ENCODE data around the gene RNASEL.

DNA sequence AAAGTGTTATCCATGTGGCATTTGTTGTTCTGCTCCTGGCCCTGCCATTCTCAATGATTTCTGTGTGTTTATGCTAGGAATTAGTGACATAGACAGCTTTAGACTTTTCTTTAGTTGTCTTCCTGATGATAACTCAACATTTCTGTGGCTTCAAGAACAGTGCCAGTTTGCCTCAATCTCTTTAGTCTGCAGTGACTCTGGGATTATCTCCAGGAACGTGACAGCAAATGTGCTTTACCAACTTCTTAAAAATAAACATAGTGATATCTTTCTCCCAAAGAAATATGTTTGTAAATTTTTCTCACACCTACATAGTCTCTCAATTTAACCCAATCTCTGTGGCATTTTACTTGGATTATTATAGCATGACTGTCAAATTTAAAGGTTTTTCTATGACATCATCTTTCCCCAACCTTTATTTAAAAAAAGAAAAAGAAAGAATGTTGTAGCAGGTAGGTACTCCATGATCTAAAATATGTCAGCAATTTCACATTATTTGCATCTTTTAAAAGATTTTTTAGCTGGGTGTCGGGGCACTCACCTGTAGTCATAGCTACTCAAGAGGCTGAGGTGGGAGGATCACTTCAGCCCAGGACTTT, 24.6 kb downstream of the RNASEL start:
- TF ChIP-seq, protein P1, sequence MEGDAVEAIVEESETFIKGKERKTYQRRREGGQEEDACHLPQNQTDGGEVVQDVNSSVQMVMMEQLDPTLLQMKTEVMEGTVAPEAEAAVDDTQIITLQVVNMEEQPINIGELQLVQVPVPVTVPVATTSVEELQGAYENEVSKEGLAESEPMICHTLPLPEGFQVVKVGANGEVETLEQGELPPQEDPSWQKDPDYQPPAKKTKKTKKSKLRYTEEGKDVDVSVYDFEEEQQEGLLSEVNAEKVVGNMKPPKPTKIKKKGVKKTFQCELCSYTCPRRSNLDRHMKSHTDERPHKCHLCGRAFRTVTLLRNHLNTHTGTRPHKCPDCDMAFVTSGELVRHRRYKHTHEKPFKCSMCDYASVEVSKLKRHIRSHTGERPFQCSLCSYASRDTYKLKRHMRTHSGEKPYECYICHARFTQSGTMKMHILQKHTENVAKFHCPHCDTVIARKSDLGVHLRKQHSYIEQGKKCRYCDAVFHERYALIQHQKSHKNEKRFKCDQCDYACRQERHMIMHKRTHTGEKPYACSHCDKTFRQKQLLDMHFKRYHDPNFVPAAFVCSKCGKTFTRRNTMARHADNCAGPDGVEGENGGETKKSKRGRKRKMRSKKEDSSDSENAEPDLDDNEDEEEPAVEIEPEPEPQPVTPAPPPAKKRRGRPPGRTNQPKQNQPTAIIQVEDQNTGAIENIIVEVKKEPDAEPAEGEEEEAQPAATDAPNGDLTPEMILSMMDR (conservative IDR thresholded peaks at IDR 0.05; ENCODE audit: low read depth in 2 of 2) = no peak
- TF ChIP-seq EZH2phosphoT487 (IDR thresholded peaks at IDR 0.05; ENCODE audit: unreplicated experiment) (no peak), EZH2 (IDR thresholded peaks at IDR 0.05; ENCODE audit: low read depth, unreplicated experiment) (no peak), POLR2AphosphoS5 (IDR thresholded peaks at IDR 0.05; ENCODE audit: low read depth) (no peak), CREB1 (CRISPR knock-in tag; IDR thresholded peaks at IDR 0.05; ENCODE audit: low read depth) (no peak)
- TF ChIP-seq, protein P2, sequence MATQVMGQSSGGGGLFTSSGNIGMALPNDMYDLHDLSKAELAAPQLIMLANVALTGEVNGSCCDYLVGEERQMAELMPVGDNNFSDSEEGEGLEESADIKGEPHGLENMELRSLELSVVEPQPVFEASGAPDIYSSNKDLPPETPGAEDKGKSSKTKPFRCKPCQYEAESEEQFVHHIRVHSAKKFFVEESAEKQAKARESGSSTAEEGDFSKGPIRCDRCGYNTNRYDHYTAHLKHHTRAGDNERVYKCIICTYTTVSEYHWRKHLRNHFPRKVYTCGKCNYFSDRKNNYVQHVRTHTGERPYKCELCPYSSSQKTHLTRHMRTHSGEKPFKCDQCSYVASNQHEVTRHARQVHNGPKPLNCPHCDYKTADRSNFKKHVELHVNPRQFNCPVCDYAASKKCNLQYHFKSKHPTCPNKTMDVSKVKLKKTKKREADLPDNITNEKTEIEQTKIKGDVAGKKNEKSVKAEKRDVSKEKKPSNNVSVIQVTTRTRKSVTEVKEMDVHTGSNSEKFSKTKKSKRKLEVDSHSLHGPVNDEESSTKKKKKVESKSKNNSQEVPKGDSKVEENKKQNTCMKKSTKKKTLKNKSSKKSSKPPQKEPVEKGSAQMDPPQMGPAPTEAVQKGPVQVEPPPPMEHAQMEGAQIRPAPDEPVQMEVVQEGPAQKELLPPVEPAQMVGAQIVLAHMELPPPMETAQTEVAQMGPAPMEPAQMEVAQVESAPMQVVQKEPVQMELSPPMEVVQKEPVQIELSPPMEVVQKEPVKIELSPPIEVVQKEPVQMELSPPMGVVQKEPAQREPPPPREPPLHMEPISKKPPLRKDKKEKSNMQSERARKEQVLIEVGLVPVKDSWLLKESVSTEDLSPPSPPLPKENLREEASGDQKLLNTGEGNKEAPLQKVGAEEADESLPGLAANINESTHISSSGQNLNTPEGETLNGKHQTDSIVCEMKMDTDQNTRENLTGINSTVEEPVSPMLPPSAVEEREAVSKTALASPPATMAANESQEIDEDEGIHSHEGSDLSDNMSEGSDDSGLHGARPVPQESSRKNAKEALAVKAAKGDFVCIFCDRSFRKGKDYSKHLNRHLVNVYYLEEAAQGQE (IDR thresholded peaks at IDR 0.05; ENCODE audit: unreplicated experiment) = no peak

Measured in GM23338 (cell line).